Astrocyte of the cerebellum (primary cell): ENCODE data around the gene NMU.

Experiments
- DNase-seq: peaks from one replicate; pipeline ENCODE4 v3.0.0-alpha.2; 2011; ENCODE audit warnings: low read depth
- H3K4me3 ChIP-seq: 2 replicates; pipeline ENCODE4 v1.5.1; 2011; ENCODE audit warnings: mild to moderate bottlenecking, low read depth, low read length, moderate library complexity
- CTCF ChIP-seq: IDR thresholded peaks from 2 replicates; pipeline ENCODE4 v1.5.1; 2012; ENCODE audit warnings: low read length, low read depth, moderate library complexity, mild to moderate bottlenecking; ENCODE audit errors: missing control alignments
- in situ Hi-C: cut with HindIII; loops from 2 replicates; pipeline ENCODE4 v1.10.0; 2017; ENCODE audit warnings: low sequenced_read_pairs

NMU gene

GRCh38 chr4:55575513-55575912 is 60.6 kb downstream of the NMU start:
- no peak for DNase-seq
- no peak for TF ChIP-seq CTCF
- no peak overlapping the region for H3K4me3 ChIP-seq
- in situ Hi-C loops: no loop called here

GRCh38 chr4:55574252-55574651 is 61.8 kb downstream of the NMU start:
- H3K4me3 ChIP-seq: no peak overlapping the region
- in situ Hi-C loops: no loop called here
- no peak for DNase-seq
- no peak for TF ChIP-seq CTCF

GRCh38 chr4:55571806-55572205 is 64.3 kb downstream of the NMU start:
- no peak for DNase-seq
- no peak overlapping the region for H3K4me3 ChIP-seq
- in situ Hi-C loops: no loop called here
- TF ChIP-seq CTCF: no peak

GRCh38 chr4:55568905-55569504 is 67.1 kb downstream of the NMU start:
- no peak for TF ChIP-seq CTCF
- DNase-seq: no peak
- H3K4me3 ChIP-seq: no peak overlapping the region
- in situ Hi-C loops: no loop called here

- in situ Hi-C loops: no loop called here
- TF ChIP-seq CTCF: no peak
- no peak for DNase-seq
- H3K4me3 ChIP-seq: no peak overlapping the region
Observed at GRCh38 chr4:55561889-55562288, 74.2 kb downstream of the NMU start.

- H3K4me3 ChIP-seq: no peak overlapping the region
- in situ Hi-C loops: no loop called here
- TF ChIP-seq CTCF: no peak
- no peak for DNase-seq
Observed at GRCh38 chr4:55560096-55560495, 76.0 kb downstream of the NMU start.
